HG02798 (cell line): Measurements from ENCODE around the gene ZNF710.
"Not testable (repeated sequence)": the region's sequence is repeated elsewhere in the genome, so short reads cannot be mapped to it uniquely, and the experiment has no call there.

Experiments used
- ATAC-seq: cut with Tn5 transposase; IDR thresholded peaks from one replicate; pipeline ENCODE4 v1.9.1; 2021; ENCODE audit warnings: mild to moderate bottlenecking; ENCODE audit not compliant: unreplicated experiment, poor library complexity

ZNF710 gene

GRCh38 chr15:90099072-90099867 lies 98.1 kb downstream of the ZNF710 start:
- ATAC-seq, result no peak

- ATAC-seq, result no peak
These were observed 99.0 kb downstream of the ZNF710 start for GRCh38 chr15:90099868-90100831.

- no peak for ATAC-seq
These were observed 100.2 kb downstream of the ZNF710 start for GRCh38 chr15:90101130-90101968.

- peak; percentile 79 for ATAC-seq
These were observed 101.1 kb downstream of the ZNF710 start, which contains the start of gene IDH2 for GRCh38 chr15:90101969-90102890. Gene IDH2, minus strand, starts transcription at chr15:90102468. Its CDS starts 78 bp downstream, at chr15:90102390.

- ATAC-seq, result no peak
These were observed 102.7 kb downstream of the ZNF710 start for GRCh38 chr15:90103701-90104329.

GRCh38 chr15:90104551-90104950 lies 103.4 kb downstream of the ZNF710 start:
- ATAC-seq, result no peak

- no peak for ATAC-seq
These were observed 104.4 kb downstream of the ZNF710 start for GRCh38 chr15:90105521-90105920.

- no peak for ATAC-seq
These were observed 105.5 kb downstream of the ZNF710 start for GRCh38 chr15:90106522-90107117.

GRCh38 chr15:90108038-90108437 lies 106.9 kb downstream of the ZNF710 start:
- not testable (repeated sequence) for ATAC-seq

GRCh38 chr15:90109163-90109751 lies 108.1 kb downstream of the ZNF710 start:
- ATAC-seq, result not testable (repeated sequence)

GRCh38 chr15:90113166-90113565 lies 112.0 kb downstream of the ZNF710 start:
- no peak for ATAC-seq

GRCh38 chr15:90114451-90114901 lies 113.4 kb downstream of the ZNF710 start:
- ATAC-seq, result no peak

GRCh38 chr15:90115783-90116182 lies 114.7 kb downstream of the ZNF710 start:
- ATAC-seq, result no peak

GRCh38 chr15:90119367-90119766 lies 118.2 kb downstream of the ZNF710 start:
- ATAC-seq, result no peak

- ATAC-seq, result no peak
These were observed 120.0 kb downstream of the ZNF710 start for GRCh38 chr15:90121086-90121485.

- ATAC-seq, result no peak
These were observed 123.4 kb downstream of the ZNF710 start for GRCh38 chr15:90124507-90124906.

GRCh38 chr15:90126022-90126421 lies 124.9 kb downstream of the ZNF710 start:
- no peak for ATAC-seq
